Measurements from ENCODE around the gene UBA1.

The UBA1 gene

GRCh38 chrX:47176101-47176740, 17.4 kb upstream of the UBA1 start:
- Histone ChIP-seq H3K27ac (no peak overlapping the region), H3K36me3 (replicated peaks) (peaks cover 26% of the 10 kb centered on the region), H3K27me3 (replicated peaks) (no peaks in the 10 kb centered on the region), H3K4me3 (ENCODE audit: low read depth, low read length) (no peak overlapping the region)
- DNase-seq, result no peak
- TF ChIP-seq CTCF (IDR thresholded peaks at IDR 0.05; ENCODE audit: low read depth, low read length, missing control alignments), result no peak
- in situ Hi-C loops (cut with HindIII; ENCODE audit: low pct_ligation_motif_present, low sequenced_read_pairs), result no loop called here

- Histone ChIP-seq H3K36me3 (replicated peaks) (peaks cover 32% of the 10 kb centered on the region), H3K27ac (no peak overlapping the region), H3K27me3 (replicated peaks) (no peaks in the 10 kb centered on the region), H3K4me3 (ENCODE audit: low read depth, low read length) (no peak overlapping the region)
- in situ Hi-C loops (cut with HindIII; ENCODE audit: low pct_ligation_motif_present, low sequenced_read_pairs), result no loop called here
- no peak for TF ChIP-seq CTCF (IDR thresholded peaks at IDR 0.05; ENCODE audit: low read depth, low read length, missing control alignments)
- DNase-seq, result no peak
Observed at GRCh38 chrX:47177079-47177478, 16.6 kb upstream of the UBA1 start.

GRCh38 chrX:47178337-47178736, 15.3 kb upstream of the UBA1 start:
- Histone ChIP-seq H3K4me3 (ENCODE audit: low read depth, low read length) (no peak overlapping the region), H3K27me3 (replicated peaks) (no peaks in the 10 kb centered on the region), H3K27ac (no peak overlapping the region), H3K36me3 (replicated peaks) (peaks cover 24% of the 10 kb centered on the region)
- no peak for DNase-seq
- in situ Hi-C loops (cut with HindIII; ENCODE audit: low pct_ligation_motif_present, low sequenced_read_pairs), result no loop called here
- no peak for TF ChIP-seq CTCF (IDR thresholded peaks at IDR 0.05; ENCODE audit: low read depth, low read length, missing control alignments)

- no peaks in the 10 kb centered on the region for H3K27me3 ChIP-seq (replicated peaks)
- DNase-seq, result no peak
- in situ Hi-C loops (cut with HindIII; ENCODE audit: low pct_ligation_motif_present, low sequenced_read_pairs), result no loop called here
- no peak for TF ChIP-seq CTCF (IDR thresholded peaks at IDR 0.05; ENCODE audit: low read depth, low read length, missing control alignments)
- H3K4me3 ChIP-seq (ENCODE audit: low read depth, low read length), result no peak overlapping the region
- peaks cover 24% of the 10 kb centered on the region for H3K36me3 ChIP-seq (replicated peaks)
- no peak overlapping the region for H3K27ac ChIP-seq
Observed at GRCh38 chrX:47179221-47179927, 14.3 kb upstream of the UBA1 start.

- in situ Hi-C loops (cut with HindIII; ENCODE audit: low pct_ligation_motif_present, low sequenced_read_pairs), result no loop called here
- Histone ChIP-seq H3K27me3 (replicated peaks) (no peaks in the 10 kb centered on the region), H3K4me3 (ENCODE audit: low read depth, low read length) (no peak overlapping the region), H3K27ac (no peak overlapping the region), H3K36me3 (replicated peaks) (peaks cover 24% of the 10 kb centered on the region)
- no peak for TF ChIP-seq CTCF (IDR thresholded peaks at IDR 0.05; ENCODE audit: low read depth, low read length, missing control alignments)
- no peak for DNase-seq
Observed at GRCh38 chrX:47179928-47180255, 13.7 kb upstream of the UBA1 start.

GRCh38 chrX:47180346-47180745, 13.3 kb upstream of the UBA1 start:
- Histone ChIP-seq H3K36me3 (replicated peaks) (peaks cover 24% of the 10 kb centered on the region), H3K27ac (no peak overlapping the region), H3K27me3 (replicated peaks) (no peaks in the 10 kb centered on the region), H3K4me3 (ENCODE audit: low read depth, low read length) (no peak overlapping the region)
- TF ChIP-seq CTCF (IDR thresholded peaks at IDR 0.05; ENCODE audit: low read depth, low read length, missing control alignments), result no peak
- DNase-seq, result no peak
- in situ Hi-C loops (cut with HindIII; ENCODE audit: low pct_ligation_motif_present, low sequenced_read_pairs), result no loop called here
